ENCODE data around the gene SFXN5. TPM values are rescaled to one million over a fixed set of nuclear protein-coding genes. Genes with fewer than 3 reads are reported as not detected.

The SFXN5 gene
- total and polyA plus RNA-seq, 2 of the 4 experiments (the other 2 are of a cell fraction): 8.6 to 17.0 TPM

DNA sequence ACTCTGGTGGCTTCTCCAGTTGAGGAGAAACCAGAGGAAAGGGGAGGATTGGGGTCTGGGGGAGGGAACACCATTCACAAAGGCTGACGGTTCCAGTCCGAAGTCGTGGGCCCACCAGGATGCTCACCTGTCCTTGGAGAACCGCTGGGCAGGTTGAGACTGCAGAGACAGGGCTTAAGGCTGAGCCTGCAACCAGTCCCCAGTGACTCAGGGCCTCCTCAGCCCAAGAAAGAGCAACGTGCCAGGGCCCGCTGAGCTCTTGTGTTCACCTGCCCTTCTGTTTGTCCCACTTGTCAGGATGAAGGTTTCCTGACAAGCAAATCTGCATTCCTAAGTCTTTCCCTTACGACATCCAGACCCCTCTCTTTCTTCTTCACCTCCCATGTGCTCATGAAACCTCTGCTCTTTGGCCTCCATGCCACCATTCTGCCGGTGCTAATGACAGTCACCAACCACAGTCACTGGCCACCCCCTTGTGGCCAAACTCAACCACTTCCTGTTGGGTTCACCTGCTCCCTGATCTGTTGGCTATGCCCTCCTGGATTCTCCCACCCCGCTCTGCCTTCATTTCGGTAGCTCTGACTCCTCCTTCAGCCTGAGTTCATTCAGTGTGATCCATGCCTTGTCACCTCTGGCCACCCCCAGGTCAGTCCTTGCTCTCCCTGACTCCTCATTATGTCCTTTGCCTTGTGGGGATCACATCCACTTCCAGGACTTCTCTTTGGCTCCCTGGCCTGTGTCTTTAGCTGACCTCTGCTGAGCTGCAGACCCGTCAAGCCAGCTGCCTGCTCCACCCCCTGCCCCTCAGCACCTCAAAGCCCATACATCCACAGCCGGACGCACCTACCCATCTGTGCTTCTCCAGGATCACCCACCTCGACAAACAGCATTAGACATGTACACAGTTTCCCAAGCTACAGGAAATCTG is 136.6 kb downstream of the SFXN5 start:
- TF ChIP-seq RAD21 (IDR thresholded peaks at IDR 0.05; ENCODE audit: low read length): 0 out of 2 replicates have a peak, but pooled peaks have one; percentile 26
- no peak for TF ChIP-seq RCOR1 (IDR thresholded peaks at IDR 0.05; ENCODE audit: insufficient replicate concordance, low read length)
- H3K9ac ChIP-seq (ENCODE audit: low read depth, low read length): no peak overlapping the region
- no peak overlapping the region for H2BK15ac ChIP-seq (ENCODE audit: low read depth, low read length)
- H3K4me2 ChIP-seq (ENCODE audit: low read depth, low read length): no peak overlapping the region
- no peak overlapping the region for H3K14ac ChIP-seq (replicated peaks; ENCODE audit: low read depth, low read length)
- no peak overlapping the region for H2AFZ ChIP-seq (replicated peaks; ENCODE audit: low read length, poor library complexity)
- intact Hi-C loops (cut with micrococcal nuclease) (no loop called here), in situ Hi-C loops (cut with MboI; ENCODE audit: low sequenced_read_pairs) (no loop called here), dilution Hi-C loops (cut with HindIII; ENCODE audit: low sequenced_read_pairs, unreplicated experiment) (no loop called here)
- H4K91ac ChIP-seq (ENCODE audit: insufficient read depth, low read depth, low read length): no peak overlapping the region
- H3K4ac ChIP-seq (ENCODE audit: low read depth, low read length): no peak overlapping the region
- no peak overlapping the region for H2AK9ac ChIP-seq (replicated peaks; ENCODE audit: low read depth, low read length, poor library complexity)
- 0 out of 2 replicates have a peak, but pooled peaks cover 5% of the 10 kb centered on the region for H4K20me1 ChIP-seq (ENCODE audit: insufficient read depth, low read length)
- H3K4me1 ChIP-seq (ENCODE audit: control insufficient read depth, insufficient read depth, low read length): peaks cover 2% of the 10 kb centered on the region
- no peak overlapping the region for H2BK120ac ChIP-seq (ENCODE audit: low read depth, low read length)
- H3K27me3 ChIP-seq (ENCODE audit: control insufficient read depth, insufficient read depth, low read length): peaks cover 38% of the 10 kb centered on the region
- ChIA-PET POLR2A (ENCODE audit: unreplicated experiment) (no interaction called here), CTCF (no interaction called here)
- H3K79me1 ChIP-seq (ENCODE audit: low read depth in 1 of 2, low read length in 2 of 2): no peaks in the 10 kb centered on the region
- no peaks in the 10 kb centered on the region for H3K9me3 ChIP-seq (ENCODE audit: control insufficient read depth, insufficient read depth, low read length)
- BruUV-seq (replicated peaks): no TSS peak
- no peak overlapping the region for H3K27ac ChIP-seq (ENCODE audit: insufficient read depth, low read length)
- H3K9me1 ChIP-seq (ENCODE audit: insufficient read depth, low read length): peaks cover 12% of the 10 kb centered on the region; the same call in 1 of the 2 replicates
- ATAC-seq (ENCODE audit: low read depth) (no peak), DNase-seq (no peak)
- H3K18ac ChIP-seq (ENCODE audit: low read depth, low read length): no peak overlapping the region
- no peaks in the 10 kb centered on the region for H3K36me3 ChIP-seq (ENCODE audit: control insufficient read depth, insufficient read depth, low read length)
- no peak overlapping the region for H4K5ac ChIP-seq (ENCODE audit: low read depth, low read length)
- WGBS, 2 experiments (ENCODE audit: extremely low coverage in 2 of 2, insufficient read length in 1 of 2): 70% methylated on average over 9 of the region's 14 CpGs; no CpG with 5 or more reads in 1 of the 2 experiments
- H3K23ac ChIP-seq (ENCODE audit: low read depth, low read length): no peak overlapping the region
- H2BK20ac ChIP-seq (ENCODE audit: low read depth, low read length): no peak overlapping the region
- H4K8ac ChIP-seq (ENCODE audit: low read depth in 2 of 2, low read length in 2 of 2): no peak overlapping the region
- H3K56ac ChIP-seq (ENCODE audit: extremely low read depth, insufficient read depth, low read length): no peak overlapping the region
- H2BK5ac ChIP-seq (ENCODE audit: low read depth, low read length, poor library complexity, severe bottlenecking): no peak overlapping the region
- no peak overlapping the region for H2AK5ac ChIP-seq (ENCODE audit: low read depth, low read length)
- no peak overlapping the region for H3K4me3 ChIP-seq (ENCODE audit: insufficient read depth, low read depth, low read length)

Data from IMR-90 (cell line).